ENCODE results near the gene NAALAD2.

Gene NAALAD2

DNA sequence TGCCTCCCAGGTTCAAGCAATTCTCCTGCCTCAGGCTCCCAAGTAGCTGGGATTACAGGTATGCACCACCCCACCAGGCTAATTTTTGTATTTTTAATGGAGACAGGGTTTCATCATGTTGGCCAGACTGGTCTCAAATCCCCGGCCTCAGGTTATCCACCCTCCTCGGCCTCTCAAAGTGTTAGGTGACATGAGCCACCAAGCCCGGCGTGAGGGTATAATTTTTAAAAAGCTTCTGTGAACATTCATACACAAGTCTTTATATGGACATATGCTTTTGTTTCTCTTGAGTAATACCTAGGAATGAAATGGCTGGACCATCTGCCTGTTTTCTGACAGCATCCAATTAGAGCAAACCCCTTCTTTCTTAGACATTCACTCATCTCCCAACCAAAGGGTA, 14.3 kb upstream of the NAALAD2 start:
- Histone ChIP-seq H3K4me3 (ENCODE audit: severe bottlenecking) (no peak overlapping the region), H3K27ac (ENCODE audit: poor library complexity, severe bottlenecking) (no peak overlapping the region), H3K27me3 (ENCODE audit: insufficient read depth, poor library complexity, severe bottlenecking) (no peaks in the 10 kb centered on the region), H3K36me3 (ENCODE audit: low read depth) (no peaks in the 10 kb centered on the region), H3K4me1 (ENCODE audit: insufficient read depth, poor library complexity, severe bottlenecking) (no peaks in the 10 kb centered on the region), H3K9me3 (ENCODE audit: severe bottlenecking) (no peaks in the 10 kb centered on the region)
- TF ChIP-seq, protein P1, sequence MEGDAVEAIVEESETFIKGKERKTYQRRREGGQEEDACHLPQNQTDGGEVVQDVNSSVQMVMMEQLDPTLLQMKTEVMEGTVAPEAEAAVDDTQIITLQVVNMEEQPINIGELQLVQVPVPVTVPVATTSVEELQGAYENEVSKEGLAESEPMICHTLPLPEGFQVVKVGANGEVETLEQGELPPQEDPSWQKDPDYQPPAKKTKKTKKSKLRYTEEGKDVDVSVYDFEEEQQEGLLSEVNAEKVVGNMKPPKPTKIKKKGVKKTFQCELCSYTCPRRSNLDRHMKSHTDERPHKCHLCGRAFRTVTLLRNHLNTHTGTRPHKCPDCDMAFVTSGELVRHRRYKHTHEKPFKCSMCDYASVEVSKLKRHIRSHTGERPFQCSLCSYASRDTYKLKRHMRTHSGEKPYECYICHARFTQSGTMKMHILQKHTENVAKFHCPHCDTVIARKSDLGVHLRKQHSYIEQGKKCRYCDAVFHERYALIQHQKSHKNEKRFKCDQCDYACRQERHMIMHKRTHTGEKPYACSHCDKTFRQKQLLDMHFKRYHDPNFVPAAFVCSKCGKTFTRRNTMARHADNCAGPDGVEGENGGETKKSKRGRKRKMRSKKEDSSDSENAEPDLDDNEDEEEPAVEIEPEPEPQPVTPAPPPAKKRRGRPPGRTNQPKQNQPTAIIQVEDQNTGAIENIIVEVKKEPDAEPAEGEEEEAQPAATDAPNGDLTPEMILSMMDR (IDR thresholded peaks at IDR 0.05; ENCODE audit: poor library complexity, severe bottlenecking): no peak
- ATAC-seq (ENCODE audit: low read depth) (no peak), DNase-seq (ENCODE audit: low spot score) (no peak)

DNA sequence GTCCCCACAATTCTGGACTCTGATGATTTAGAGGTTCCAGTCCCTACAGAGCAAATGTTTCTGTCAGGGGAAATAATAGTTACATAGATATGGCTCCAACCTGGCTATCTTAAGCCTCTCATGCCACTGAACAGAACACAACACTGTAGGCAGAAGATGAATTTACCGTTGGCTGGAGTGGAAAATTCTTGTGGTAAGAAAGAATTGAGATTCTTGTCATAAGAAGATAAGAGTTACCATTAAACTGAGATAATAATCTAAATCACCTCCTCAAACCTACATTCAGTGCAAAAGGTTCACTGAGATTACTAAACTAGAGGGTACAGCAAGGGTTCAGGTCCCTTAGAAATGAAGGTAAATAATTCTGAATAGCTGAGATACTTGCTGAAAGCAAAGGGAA, 10.1 kb upstream of the NAALAD2 start:
- H3K27ac ChIP-seq (ENCODE audit: poor library complexity, severe bottlenecking): no peak overlapping the region
- DNase-seq (ENCODE audit: low spot score) (no peak), ATAC-seq (ENCODE audit: low read depth) (no peak)
- H3K36me3 ChIP-seq (ENCODE audit: low read depth): no peaks in the 10 kb centered on the region
- TF ChIP-seq, protein P1 (IDR thresholded peaks at IDR 0.05; ENCODE audit: poor library complexity, severe bottlenecking): no peak
- H3K9me3 ChIP-seq (ENCODE audit: severe bottlenecking): no peaks in the 10 kb centered on the region
- no peak overlapping the region for H3K4me3 ChIP-seq (ENCODE audit: severe bottlenecking)
- no peaks in the 10 kb centered on the region for H3K4me1 ChIP-seq (ENCODE audit: insufficient read depth, poor library complexity, severe bottlenecking)
- H3K27me3 ChIP-seq (ENCODE audit: insufficient read depth, poor library complexity, severe bottlenecking): no peaks in the 10 kb centered on the region

DNA sequence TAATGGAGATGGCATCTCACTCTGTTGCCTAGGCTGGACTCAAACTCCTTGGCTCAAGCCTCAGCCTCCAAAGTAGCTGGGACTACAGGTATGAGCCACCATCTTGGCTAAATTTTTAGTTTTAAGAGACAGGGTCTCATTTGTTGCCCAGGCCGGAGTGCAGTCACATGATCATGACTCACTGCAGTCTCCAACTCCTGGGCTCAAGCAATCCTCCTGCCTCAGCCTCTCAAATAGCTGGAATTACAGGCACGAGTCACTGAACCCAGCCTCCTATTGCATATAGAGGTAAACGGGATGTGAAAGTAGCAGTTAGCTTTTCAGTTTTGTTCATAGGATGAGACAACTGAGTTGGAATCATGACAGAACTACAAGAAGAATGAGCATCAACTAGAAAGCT, 9.5 kb upstream of the NAALAD2 start:
- H3K27me3 ChIP-seq (ENCODE audit: insufficient read depth, poor library complexity, severe bottlenecking): no peaks in the 10 kb centered on the region
- no peaks in the 10 kb centered on the region for H3K9me3 ChIP-seq (ENCODE audit: severe bottlenecking)
- no peak overlapping the region for H3K27ac ChIP-seq (ENCODE audit: poor library complexity, severe bottlenecking)
- no peak for DNase-seq (ENCODE audit: low spot score)
- H3K4me3 ChIP-seq (ENCODE audit: severe bottlenecking): no peak overlapping the region
- ATAC-seq (ENCODE audit: low read depth): no peak
- no peaks in the 10 kb centered on the region for H3K36me3 ChIP-seq (ENCODE audit: low read depth)
- H3K4me1 ChIP-seq (ENCODE audit: insufficient read depth, poor library complexity, severe bottlenecking): no peaks in the 10 kb centered on the region
- TF ChIP-seq, protein P1 (IDR thresholded peaks at IDR 0.05; ENCODE audit: poor library complexity, severe bottlenecking): no peak

DNA sequence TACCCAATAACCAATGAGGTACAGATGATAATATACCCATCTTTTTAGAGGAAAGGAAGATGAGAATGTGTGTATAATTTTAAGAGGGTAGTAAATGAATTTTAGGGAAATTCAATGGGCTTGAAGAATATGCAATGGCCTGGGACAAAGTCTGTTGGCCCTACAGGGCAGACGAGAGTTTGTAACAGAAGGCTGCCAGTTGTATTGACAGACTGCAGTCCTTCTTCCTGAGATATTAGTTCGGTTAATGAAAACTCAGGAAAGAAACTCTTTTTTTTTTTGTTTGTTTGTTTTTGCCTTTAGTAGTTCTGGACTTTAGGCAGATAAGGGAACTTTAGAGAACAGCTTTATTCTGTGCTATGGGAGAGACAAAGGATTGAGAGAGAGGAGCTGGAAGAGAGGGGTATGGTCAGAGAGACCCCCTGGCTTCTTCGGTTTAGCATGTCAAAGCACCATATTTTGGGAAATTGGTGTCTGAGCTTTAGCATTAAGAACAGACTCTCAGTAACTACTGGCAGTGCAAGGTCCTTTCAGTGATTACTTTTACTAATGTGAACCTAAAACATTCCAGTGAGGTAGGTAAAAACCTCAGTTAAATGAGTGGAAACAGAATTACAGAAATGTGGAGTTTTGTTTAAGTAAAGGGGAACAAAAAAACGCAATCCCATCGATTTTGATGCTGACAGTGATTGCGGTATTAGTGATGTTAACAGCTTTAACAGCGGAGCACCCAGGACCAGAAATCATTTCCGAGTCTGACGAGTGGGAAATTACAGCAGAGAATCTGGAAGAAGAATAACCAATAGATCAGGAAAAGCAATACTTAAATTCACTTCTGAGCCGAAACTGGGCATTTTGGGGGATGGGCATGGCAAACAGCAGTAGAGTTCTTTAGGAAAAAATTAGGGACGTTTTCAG, 644 bp upstream of the NAALAD2 start:
- Histone ChIP-seq H3K27me3 (ENCODE audit: insufficient read depth, poor library complexity, severe bottlenecking) (peaks cover 63% of the 10 kb centered on the region), H3K4me1 (ENCODE audit: insufficient read depth, poor library complexity, severe bottlenecking) (no peaks in the 10 kb centered on the region), H3K4me3 (ENCODE audit: severe bottlenecking) (no peak overlapping the region), H3K27ac (ENCODE audit: poor library complexity, severe bottlenecking) (no peak overlapping the region), H3K36me3 (ENCODE audit: low read depth) (no peaks in the 10 kb centered on the region), H3K9me3 (ENCODE audit: severe bottlenecking) (no peaks in the 10 kb centered on the region)
- DNase-seq (ENCODE audit: low spot score): no peak
- TF ChIP-seq, protein P1 (IDR thresholded peaks at IDR 0.05; ENCODE audit: poor library complexity, severe bottlenecking): no peak
- no peak for ATAC-seq (ENCODE audit: low read depth)

DNA sequence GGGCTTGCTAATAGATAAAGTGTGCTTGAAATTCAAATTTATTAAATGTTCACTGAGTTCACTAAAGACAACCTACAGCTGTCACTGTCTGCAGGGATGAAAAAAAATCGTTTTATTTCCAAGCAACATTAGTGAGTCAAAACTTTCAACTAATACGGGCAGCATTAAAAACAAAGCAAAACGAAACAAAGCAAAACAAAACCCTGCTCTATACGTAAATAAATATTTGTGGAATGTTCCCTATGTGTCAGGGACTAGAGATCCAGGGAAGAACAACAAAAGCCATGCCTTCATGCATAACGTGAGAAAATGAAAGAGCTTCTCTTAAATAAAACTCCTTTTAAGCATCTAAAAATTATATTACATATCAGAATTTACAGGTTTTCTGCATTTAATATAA, 553 bp downstream of the NAALAD2 start:
- H3K27ac ChIP-seq (ENCODE audit: poor library complexity, severe bottlenecking): no peak overlapping the region
- DNase-seq (ENCODE audit: low spot score) (no peak), ATAC-seq (ENCODE audit: low read depth) (no peak)
- H3K27me3 ChIP-seq (ENCODE audit: insufficient read depth, poor library complexity, severe bottlenecking): peaks cover 63% of the 10 kb centered on the region
- H3K4me1 ChIP-seq (ENCODE audit: insufficient read depth, poor library complexity, severe bottlenecking): no peaks in the 10 kb centered on the region
- no peaks in the 10 kb centered on the region for H3K9me3 ChIP-seq (ENCODE audit: severe bottlenecking)
- H3K36me3 ChIP-seq (ENCODE audit: low read depth): no peaks in the 10 kb centered on the region
- no peak overlapping the region for H3K4me3 ChIP-seq (ENCODE audit: severe bottlenecking)
- TF ChIP-seq, protein P1 (IDR thresholded peaks at IDR 0.05; ENCODE audit: poor library complexity, severe bottlenecking): no peak

All from RWPE2 (cell line).